BLaER1 (cell line): ENCODE results near the gene C16orf95.
"Not testable (repeated sequence)": the region's sequence is repeated elsewhere in the genome, so short reads cannot be mapped to it uniquely, and the experiment has no call there.

Experiments used
- H3K27ac ChIP-seq: shearing (Covaris generic); formaldehyde crosslinking; 2 replicates; pipeline ENCODE4 v1.8.1; 2022
- H3K27me3 ChIP-seq: shearing (Covaris generic); formaldehyde crosslinking; 2 replicates; pipeline ENCODE4 v1.8.1; 2022
- H3K36me3 ChIP-seq: shearing (Covaris generic); formaldehyde crosslinking; 2 replicates; pipeline ENCODE4 v1.8.1; 2022
- H3K4me1 ChIP-seq: shearing (Covaris generic); formaldehyde crosslinking; 2 replicates; pipeline ENCODE4 v1.8.1; 2022
- H3K4me2 ChIP-seq: shearing (Covaris generic); formaldehyde crosslinking; 2 replicates; pipeline ENCODE4 v1.8.1; 2022
- H3K4me3 ChIP-seq: shearing (Covaris generic); formaldehyde crosslinking; 2 replicates; pipeline ENCODE4 v1.8.1; 2022
- H3K9ac ChIP-seq: shearing (Covaris generic); formaldehyde crosslinking; 2 replicates; pipeline ENCODE4 v1.8.1; 2022
- H3K9me3 ChIP-seq: shearing (Covaris generic); formaldehyde crosslinking; 2 replicates; pipeline ENCODE4 v1.8.1; 2022
- H4K20me1 ChIP-seq: shearing (Covaris generic); formaldehyde crosslinking; 2 replicates; pipeline ENCODE4 v1.8.1; 2022
- Cebpa-rat ChIP-seq: shearing (Covaris generic); IDR thresholded peaks from 2 replicates; pipeline ENCODE4 v1.8.1; 2022

The C16orf95 gene

GRCh38 chr16:87264634-87265033, 52.6 kb downstream of the C16orf95 start:
- 0 out of 2 replicates have a peak overlapping the region, but pooled peaks have one; percentile 12 for H3K4me3 ChIP-seq
- TF ChIP-seq Cebpa-rat = no peak
- peaks cover 58% of the 10 kb centered on the region for H3K4me1 ChIP-seq
- peaks cover 43% of the 10 kb centered on the region for H3K9me3 ChIP-seq
- H3K36me3 ChIP-seq = 0 out of 2 replicates have a peak, but pooled peaks cover 6% of the 10 kb centered on the region
- no peaks in the 10 kb centered on the region for H3K27me3 ChIP-seq
- peak overlapping the region; percentile 61 for H3K4me2 ChIP-seq
- H3K27ac ChIP-seq = peak overlapping the region; percentile 61
- H4K20me1 ChIP-seq = no peaks in the 10 kb centered on the region
- H3K9ac ChIP-seq = no peak overlapping the region

DNA sequence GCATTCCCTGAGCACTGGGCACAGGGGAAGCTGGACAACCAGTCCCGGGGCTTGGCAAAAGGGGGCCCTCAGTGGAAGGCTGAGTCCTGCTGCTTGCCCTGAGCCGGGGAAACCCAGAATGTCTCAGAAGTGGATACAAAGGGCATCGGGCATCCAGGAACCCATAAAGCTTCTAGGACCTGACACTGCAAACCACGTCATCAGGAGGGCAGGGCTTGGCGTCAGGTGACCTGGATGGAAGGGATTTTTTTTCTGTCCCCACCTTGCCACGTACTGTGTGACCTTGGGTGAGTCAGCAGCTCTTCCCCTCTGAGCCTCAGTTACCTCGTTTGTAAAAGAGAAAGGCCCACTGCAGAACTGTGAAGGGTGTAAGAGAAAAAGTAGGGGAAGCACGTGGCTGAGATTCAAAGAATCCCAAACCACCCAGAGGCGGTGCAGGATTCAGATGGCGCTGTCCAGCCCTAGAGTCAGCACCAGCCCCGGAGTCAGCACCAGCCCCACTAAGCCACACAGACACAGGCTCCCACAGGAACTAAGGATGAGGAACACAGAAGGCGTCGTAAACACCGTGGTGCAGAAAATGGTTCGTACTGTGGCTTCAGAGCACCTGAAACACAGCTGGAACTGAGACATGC, 53.7 kb downstream of the C16orf95 start:
- no peaks in the 10 kb centered on the region for H3K27me3 ChIP-seq
- H4K20me1 ChIP-seq = no peaks in the 10 kb centered on the region
- peaks cover 55% of the 10 kb centered on the region for H3K4me1 ChIP-seq
- H3K4me3 ChIP-seq = 0 out of 2 replicates have a peak overlapping the region, but pooled peaks have one; percentile 5
- H3K27ac ChIP-seq = 0 out of 2 replicates have a peak overlapping the region, but pooled peaks have one; percentile 61
- TF ChIP-seq Cebpa-rat = no peak
- 0 out of 2 replicates have a peak, but pooled peaks cover 6% of the 10 kb centered on the region for H3K36me3 ChIP-seq
- no peak overlapping the region for H3K9ac ChIP-seq
- peaks cover 32% of the 10 kb centered on the region for H3K9me3 ChIP-seq
- H3K4me2 ChIP-seq = peak overlapping the region; percentile 61

DNA sequence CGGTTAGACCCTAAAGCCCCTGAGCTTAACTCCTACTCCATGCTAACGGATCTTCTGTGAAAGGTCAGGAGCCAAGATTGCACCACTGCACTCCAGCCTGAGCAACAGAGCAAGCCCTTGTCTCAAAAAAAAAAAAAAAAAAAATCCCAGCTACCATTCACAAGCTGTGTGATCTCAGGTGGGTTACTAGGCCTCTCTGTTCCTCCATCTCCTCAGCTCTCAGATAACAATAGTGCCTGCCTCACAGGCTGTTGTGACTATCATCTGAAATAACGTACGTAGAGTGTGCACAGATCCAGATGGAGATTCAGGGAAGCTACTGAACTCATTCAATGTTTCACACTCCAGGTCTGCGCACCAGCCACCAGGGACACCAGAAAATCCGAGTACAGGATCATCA, 57.8 kb downstream of the C16orf95 start:
- Histone ChIP-seq H3K4me2 (no peak overlapping the region), H3K27ac (no peak overlapping the region), H3K27me3 (no peaks in the 10 kb centered on the region), H3K9ac (no peak overlapping the region), H4K20me1 (no peaks in the 10 kb centered on the region), H3K36me3 (0 out of 2 replicates have a peak, but pooled peaks cover 6% of the 10 kb centered on the region), H3K9me3 (peaks cover 15% of the 10 kb centered on the region), H3K4me3 (no peak overlapping the region), H3K4me1 (peaks cover 21% of the 10 kb centered on the region)
- no peak for TF ChIP-seq Cebpa-rat

DNA sequence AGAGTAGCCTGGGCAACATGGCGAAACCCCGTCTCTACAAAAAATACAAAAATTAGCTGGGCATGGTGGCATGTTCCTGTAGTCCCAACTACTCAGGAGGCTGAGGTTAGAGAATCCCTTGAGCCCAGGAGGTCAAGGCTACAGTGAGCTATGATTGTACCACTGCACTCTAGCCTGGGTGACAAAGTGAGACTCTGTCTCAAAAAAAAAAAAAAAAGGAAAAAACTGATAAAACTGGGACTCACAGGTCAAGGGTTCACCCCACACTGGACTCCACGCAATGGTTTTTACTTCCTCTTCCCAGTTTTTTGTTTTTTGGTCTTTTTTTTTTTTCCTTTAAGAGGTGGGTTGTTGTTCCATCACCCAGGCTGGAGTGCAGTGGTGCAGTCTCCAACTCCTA, 58.5 kb downstream of the C16orf95 start:
- H3K4me2 ChIP-seq, H3K27me3 ChIP-seq, H3K27ac ChIP-seq, H3K36me3 ChIP-seq, H4K20me1 ChIP-seq, H3K4me3 ChIP-seq, H3K9ac ChIP-seq: not testable (repeated sequence)
- Histone ChIP-seq H3K9me3 (peaks cover 15% of the 10 kb centered on the region), H3K4me1 (peaks cover 13% of the 10 kb centered on the region)

DNA sequence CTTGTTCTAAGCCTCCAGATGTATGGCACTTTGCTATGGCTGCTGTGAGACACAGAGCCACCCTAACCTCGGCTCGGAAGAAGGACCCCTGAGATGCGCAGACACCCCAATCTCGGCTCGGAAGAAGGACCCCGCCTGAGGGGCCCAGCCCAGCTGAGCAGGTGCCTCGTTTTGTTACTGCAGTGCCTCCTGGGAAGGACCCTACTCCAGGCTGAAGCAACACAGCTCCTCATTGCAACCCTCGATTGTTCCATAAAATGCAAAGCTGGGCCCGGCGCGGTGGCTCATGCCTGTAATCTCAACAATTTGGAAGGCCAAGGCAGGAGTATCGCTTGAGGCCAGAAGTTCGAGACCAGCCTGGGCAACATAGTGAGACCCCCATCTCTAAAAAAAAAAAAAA, 61.3 kb downstream of the C16orf95 start:
- Histone ChIP-seq H3K27ac (no peak overlapping the region), H3K4me1 (no peaks in the 10 kb centered on the region), H3K36me3 (0 out of 2 replicates have a peak, but pooled peaks cover 2% of the 10 kb centered on the region), H3K4me3 (no peak overlapping the region), H4K20me1 (no peaks in the 10 kb centered on the region), H3K27me3 (no peaks in the 10 kb centered on the region), H3K4me2 (no peak overlapping the region), H3K9ac (no peak overlapping the region), H3K9me3 (peaks cover 7% of the 10 kb centered on the region)
- TF ChIP-seq Cebpa-rat = no peak

DNA sequence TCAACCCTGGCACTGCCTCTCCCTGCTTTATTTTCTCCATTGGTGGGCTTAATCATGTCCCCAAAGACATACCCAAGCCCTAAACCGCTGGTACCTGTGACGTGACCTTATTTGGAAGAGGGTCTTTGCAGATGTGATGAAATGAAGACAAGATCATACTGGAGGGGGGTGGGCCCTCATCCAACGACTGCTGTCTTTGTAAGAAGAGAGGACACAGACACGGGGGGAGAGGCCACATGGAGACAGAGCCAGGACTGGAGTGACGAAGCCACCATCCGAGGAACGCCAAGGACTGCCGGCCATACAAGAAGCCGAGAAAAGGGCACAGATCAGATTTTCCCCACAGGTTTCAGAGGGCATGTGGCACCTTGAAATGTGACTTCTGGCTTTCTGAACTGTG, 62.5 kb downstream of the C16orf95 start:
- H3K9me3 ChIP-seq = no peaks in the 10 kb centered on the region
- no peak overlapping the region for H3K27ac ChIP-seq
- H3K9ac ChIP-seq = no peak overlapping the region
- H3K36me3 ChIP-seq = no peaks in the 10 kb centered on the region
- no peaks in the 10 kb centered on the region for H3K27me3 ChIP-seq
- no peaks in the 10 kb centered on the region for H4K20me1 ChIP-seq
- H3K4me1 ChIP-seq = no peaks in the 10 kb centered on the region
- no peak overlapping the region for H3K4me3 ChIP-seq
- no peak for TF ChIP-seq Cebpa-rat
- no peak overlapping the region for H3K4me2 ChIP-seq

GRCh38 chr16:87254296-87254695, 62.9 kb downstream of the C16orf95 start:
- no peak for TF ChIP-seq Cebpa-rat
- no peak overlapping the region for H3K4me3 ChIP-seq
- no peak overlapping the region for H3K4me2 ChIP-seq
- no peaks in the 10 kb centered on the region for H3K9me3 ChIP-seq
- H3K4me1 ChIP-seq = peaks cover 3% of the 10 kb centered on the region
- H3K36me3 ChIP-seq = no peaks in the 10 kb centered on the region
- H3K9ac ChIP-seq = no peak overlapping the region
- H3K27me3 ChIP-seq = no peaks in the 10 kb centered on the region
- no peak overlapping the region for H3K27ac ChIP-seq
- no peaks in the 10 kb centered on the region for H4K20me1 ChIP-seq

GRCh38 chr16:87253536-87253935, 63.7 kb downstream of the C16orf95 start:
- H3K9ac ChIP-seq = no peak overlapping the region
- H3K27ac ChIP-seq = no peak overlapping the region
- no peak overlapping the region for H3K4me2 ChIP-seq
- no peaks in the 10 kb centered on the region for H3K36me3 ChIP-seq
- no peak for TF ChIP-seq Cebpa-rat
- no peaks in the 10 kb centered on the region for H4K20me1 ChIP-seq
- H3K27me3 ChIP-seq = no peaks in the 10 kb centered on the region
- H3K4me3 ChIP-seq = no peak overlapping the region
- no peaks in the 10 kb centered on the region for H3K9me3 ChIP-seq
- H3K4me1 ChIP-seq = peaks cover 10% of the 10 kb centered on the region
